Sciatic nerve (tissue), 2 donors: ENCODE data around the gene CPZ. TPM values are rescaled to one million over a fixed set of nuclear protein-coding genes. Genes with fewer than 3 reads are reported as not detected.

ENCODE experiments used
- ATAC-seq: fragments of 200-7000 bp; cut with Tn5 transposase; one replicate; pipeline ENCODE4 v1.9.1; 2020; ENCODE audit warnings: mild to moderate bottlenecking, moderate library complexity
- DNase-seq: peaks from one replicate; pipeline ENCODE4 v3.0.0-alpha.2; 2020; ENCODE audit warnings: low spot score
- intact Hi-C: fragments of 100-400 bp; cut with DNase I; formaldehyde crosslinking; loops from one replicate; pipeline ENCODE4 v1.14.2; 2022
- total RNA-seq: library from RNA; stranded (reverse); fragmentation: NEBNext Ultra II Directional; extraction: Animal tissue kit (Norgen Biotek cat#: 25700); gene quantifications from one replicate; pipeline ENCODE4 v1.2.1, GENCODE V29; 2021
- donor health status: DM: no; HTN: no; CAD: no.
- donor health status: DM: no; HTN: no; CAD: no.

CPZ gene
- total RNA-seq, 1 donor from 2014 or later: 7.0 TPM

DNA sequence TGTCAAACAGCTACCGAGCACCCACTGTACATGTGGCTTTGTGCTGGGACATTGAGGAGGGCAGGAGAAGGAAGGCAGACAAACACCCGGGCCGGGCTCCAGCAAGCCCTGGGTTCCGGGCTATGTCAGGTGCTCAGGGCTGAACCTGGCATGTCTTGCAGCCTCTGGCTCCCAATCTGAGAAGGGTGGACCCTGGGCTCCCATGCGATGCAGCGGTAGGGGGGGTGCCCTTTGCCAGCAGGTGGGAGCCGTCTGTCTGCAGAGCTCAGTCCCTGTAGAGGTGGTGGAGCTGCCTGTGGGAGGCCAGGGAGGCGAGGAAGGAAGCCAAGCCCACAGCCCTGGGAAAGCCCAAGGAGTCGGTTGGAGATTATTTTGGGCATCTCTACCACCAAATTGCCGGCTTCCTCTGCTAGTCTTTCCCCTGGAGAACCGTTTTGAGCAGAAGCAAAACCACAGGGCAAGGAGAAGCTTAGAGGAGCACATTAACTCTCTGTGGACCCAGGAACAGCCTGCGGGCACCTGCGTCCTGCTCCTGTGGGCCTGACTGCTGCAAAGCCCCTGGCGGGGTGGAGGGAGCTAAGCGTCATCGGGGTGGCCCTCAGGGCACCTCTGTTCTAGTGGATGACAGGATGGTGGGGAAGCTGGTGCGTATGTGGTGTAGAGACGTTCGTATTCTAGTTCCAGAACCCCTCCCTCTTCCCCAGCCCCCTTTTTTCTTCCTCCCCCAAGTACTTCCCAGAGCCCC is 10.3 kb downstream of the CPZ start:
- DNase-seq (no peak), ATAC-seq (no peak)
- intact Hi-C loops: loop anchor here (10.0 kb wide), 1 partner anchor 312 kb away; no protein-coding TSS in a partner anchor

DNA sequence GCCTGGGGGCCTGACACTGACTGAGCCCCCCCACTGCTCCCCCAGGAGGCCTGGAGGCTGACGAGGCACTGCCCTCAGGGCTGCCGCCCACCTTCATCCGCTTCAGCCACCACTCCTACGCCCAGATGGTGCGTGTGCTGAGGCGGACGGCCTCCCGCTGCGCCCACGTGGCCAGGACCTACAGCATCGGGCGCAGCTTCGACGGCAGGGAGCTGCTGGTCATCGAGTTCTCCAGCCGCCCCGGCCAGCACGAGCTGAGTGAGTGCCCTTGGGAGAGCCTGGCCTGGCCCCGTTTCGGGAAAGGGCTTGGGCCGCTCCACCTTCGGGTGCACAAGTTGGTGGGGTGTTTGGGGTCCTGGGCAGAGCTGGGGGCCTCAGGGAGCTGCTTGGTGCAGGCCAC is 11.4 kb downstream of the CPZ start:
- intact Hi-C loops: loop anchor here (10.0 kb wide), 1 partner anchor 311 kb away; no protein-coding TSS in a partner anchor
- ATAC-seq (no peak), DNase-seq (no peak)

DNA sequence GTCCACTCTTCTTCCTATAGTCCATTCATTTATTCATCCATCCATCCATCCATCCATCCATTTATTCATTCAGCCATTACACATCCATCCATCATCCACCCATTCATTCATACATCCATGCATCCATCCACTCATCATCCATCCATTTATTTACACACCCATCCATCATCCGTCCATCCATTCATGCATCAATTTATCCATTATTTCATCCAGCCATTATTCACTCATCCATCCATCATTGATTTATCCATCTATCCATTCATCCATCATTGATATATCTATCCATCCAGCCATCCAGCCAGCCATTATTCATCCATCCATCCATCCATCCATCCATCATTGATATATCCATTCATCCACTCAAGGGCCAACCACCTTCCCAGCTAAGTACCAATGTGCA is 12.7 kb downstream of the CPZ start:
- intact Hi-C loops: loop anchor here (10.0 kb wide), 1 partner anchor 310 kb away; no protein-coding TSS in a partner anchor
- DNase-seq: no peak

DNA sequence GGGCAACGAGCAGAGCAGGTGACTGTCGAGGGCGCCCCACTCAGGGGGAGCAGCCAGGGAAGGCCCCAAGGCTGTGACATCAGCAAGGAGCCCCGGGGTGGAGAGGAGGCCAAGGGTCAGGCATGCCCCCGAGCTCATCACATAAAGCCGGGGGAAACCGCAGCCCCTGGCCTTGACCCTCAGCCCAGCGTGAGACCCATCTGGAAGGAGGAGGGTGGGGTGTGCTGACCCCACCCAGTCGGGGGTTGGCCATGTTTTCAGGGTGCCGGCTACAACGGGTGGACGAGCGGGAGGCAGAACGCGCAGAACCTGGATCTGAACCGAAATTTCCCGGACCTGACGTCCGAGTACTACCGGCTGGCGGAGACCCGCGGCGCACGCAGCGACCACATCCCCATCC is 13.9 kb downstream of the CPZ start:
- intact Hi-C loops: loop anchor here (10.0 kb wide), 1 partner anchor 308 kb away; no protein-coding TSS in a partner anchor
- ATAC-seq (no peak), DNase-seq (no peak)

More for the DNA sequence above, 12.7 kb downstream of the CPZ start:
- no peak for ATAC-seq

DNA sequence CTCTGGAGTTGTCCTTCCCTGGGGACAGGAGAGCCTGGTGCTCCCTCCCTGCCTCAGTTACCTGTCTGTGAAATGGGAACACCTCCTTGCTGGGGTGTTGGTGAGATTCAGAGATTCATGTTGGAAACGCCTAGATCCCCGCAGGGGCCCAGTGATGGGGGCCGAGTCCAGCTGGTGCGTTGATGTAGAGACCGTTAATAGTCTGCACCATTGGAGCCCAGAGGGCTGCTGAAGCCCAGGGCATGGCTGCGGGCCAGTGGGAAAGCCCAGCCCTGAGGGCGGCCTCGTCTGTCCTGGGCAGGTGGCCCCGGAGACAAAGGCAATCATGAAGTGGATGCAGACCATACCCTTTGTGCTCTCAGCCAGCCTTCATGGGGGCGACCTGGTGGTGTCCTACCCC is 14.4 kb downstream of the CPZ start:
- intact Hi-C loops: loop anchor here (10.0 kb wide), 1 partner anchor 308 kb away; no protein-coding TSS in a partner anchor
- DNase-seq (no peak), ATAC-seq (no peak)

DNA sequence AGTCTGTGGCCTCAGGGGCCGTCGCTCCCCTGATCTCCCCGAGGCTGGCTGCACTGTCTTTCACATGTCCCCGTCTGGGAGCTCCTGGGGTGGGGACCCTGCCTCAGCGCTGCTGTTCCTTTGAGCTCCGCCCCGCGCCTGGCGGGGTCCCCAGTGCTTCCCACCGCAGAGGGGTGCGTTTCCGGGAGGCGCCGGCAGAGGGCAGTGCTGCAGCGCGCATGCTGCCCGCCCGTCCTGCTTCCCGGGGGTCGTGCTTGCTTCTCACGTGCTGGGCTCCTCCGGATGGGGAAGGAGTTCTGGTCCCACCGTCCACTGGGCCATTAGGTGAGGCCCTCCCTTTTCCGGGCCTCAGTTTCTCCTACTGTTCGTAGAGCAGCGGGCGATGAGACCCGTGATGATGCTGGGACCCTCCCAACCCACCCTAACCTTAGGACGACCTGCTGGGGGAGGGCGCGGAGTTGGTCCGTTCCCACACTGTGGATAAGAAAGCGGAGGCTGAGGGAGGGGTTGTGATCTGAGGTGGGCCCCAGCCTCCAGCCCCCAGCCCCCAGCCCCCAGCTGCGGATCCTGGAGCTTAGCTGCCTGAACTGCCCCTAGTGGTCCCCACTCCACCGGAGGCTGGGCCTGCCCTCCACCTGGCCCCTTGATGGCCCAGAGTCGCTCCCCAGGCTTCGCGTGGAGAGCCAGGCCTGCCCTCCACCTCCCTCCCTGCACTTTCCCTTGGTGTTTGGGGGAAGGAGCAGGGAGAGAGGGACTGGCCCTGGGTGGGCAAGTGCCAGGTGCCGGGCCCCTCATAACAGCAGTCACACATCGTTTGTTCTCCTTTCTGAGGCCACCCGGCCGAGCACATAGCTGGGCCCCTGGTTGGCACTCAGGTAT is 15.3 kb downstream of the CPZ start:
- intact Hi-C loops: loop anchor here (10.0 kb wide), 1 partner anchor 307 kb away; no protein-coding TSS in a partner anchor
- ATAC-seq: no peak

DNA sequence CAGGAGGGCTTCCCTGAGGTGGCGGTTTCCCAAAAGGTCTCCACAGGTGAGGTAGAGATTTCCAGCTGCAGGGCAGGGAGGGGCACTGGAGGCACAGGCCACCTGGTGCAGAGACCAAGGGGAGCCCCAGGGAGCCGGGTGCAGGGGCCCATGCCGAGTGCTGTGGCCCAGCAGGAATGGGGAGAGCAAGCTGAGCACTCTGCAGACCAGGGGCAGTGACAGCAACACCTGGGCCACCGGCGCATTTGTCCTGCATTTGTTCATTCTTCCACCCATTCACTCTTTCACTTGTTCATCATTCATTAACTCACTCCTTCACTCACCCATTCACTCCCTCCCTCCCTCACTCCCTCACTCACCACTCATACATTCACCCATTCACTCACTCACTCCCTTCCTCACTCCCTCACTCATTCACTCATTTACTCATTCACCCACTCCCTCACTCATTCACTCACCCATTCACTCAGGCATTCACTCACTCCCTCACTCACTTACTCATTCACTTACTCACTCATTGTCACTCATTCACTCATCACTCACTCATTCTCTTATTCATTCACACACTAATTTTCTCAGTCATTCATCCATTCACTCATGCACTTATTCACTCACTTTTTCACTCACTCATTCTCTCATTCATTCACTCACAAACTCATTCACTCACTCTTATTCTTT is 16.3 kb downstream of the CPZ start:
- intact Hi-C loops: loop anchor here (10.0 kb wide), 1 partner anchor 306 kb away; no protein-coding TSS in a partner anchor
- DNase-seq (no peak), ATAC-seq (no peak)

More for the DNA sequence above, 15.3 kb downstream of the CPZ start:
- DNase-seq: no peak

DNA sequence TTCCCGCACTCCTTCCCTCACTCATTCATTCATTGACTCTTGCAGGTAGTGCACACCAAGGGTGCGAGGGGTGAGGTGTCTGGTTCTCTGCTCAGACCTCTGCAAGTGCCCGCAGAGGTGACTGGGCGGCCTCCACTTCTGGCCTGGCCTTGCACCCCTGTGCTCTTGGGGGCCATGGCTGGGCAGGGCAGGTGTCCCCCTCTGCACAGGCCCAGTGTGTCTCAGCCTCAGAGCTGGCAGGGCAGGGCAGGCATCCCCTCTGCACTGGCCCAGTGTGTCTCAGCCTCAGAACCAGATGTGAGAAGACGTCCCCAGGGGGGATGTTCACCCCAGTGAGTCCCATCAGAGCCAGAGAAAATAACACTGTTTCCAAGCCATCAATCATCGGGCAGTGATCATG is 16.8 kb downstream of the CPZ start:
- intact Hi-C loops: loop anchor here (10.0 kb wide), 1 partner anchor 305 kb away; no protein-coding TSS in a partner anchor
- ATAC-seq (no peak), DNase-seq (no peak)

DNA sequence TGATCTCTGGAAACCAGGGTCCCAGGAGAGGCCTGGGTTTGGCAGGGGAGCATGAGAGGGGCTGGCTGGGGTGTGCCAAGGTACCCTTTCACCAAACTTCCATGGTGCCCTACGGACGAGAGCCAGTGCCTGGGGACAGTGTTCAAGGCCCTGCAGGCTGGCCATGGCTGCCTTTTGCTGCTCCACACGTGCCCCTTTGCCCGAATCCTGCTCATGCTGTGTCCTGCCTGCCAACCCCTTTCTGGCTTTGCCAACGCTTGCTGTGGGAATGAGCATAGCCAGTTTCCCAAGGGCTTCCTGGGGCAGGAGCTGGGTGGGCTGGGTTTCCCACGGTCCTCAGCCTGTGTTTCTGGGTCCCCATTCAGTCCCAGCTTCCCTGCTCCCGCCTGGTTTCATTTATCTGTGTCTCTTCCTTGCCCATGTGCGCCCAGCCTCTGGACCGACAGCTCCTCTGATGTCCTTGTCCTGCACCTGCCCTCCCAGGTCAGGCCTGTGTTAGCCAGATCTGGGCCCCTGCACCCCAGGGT is 17.3 kb downstream of the CPZ start:
- ATAC-seq (no peak), DNase-seq (no peak)
- intact Hi-C loops: loop anchor here (10.0 kb wide), 1 partner anchor 305 kb away; no protein-coding TSS in a partner anchor

DNA sequence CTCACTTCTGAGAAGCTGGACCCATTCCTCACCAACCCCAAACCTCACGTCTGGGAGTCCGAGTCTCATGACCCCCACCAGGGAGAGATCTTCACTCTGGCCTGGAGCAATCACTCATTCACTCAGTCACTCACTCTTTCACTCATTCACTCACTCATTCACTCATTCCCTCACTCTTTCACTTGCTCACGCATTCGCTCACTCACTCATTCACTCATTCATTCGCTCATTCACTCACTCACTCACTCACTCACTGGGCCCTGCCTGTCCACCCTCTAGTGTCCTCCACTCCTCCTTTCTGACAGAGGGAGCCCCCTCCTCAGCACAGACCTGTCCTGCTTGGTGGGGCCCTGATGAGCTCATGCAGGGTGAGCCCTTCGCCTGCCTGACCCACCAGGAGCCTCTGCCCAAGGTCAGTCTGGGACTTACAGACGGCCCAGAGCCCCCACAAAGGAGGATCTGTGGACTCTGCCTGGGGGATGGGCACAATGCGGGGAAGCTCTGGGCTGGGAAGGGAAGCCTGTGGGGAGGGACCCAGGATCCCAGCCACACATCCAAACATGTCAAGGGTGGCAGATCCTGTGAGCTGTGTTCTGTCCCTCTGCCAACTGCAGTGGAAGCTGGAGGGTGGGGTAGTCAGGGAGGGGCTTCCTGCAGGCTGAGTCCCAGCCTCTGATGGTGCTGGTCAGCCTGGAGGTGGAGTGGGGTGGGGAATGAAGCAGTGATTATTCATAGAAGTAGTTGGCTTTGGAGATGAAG is 18.5 kb downstream of the CPZ start:
- intact Hi-C loops: no loop called here
- no peak for ATAC-seq
- DNase-seq: no peak

DNA sequence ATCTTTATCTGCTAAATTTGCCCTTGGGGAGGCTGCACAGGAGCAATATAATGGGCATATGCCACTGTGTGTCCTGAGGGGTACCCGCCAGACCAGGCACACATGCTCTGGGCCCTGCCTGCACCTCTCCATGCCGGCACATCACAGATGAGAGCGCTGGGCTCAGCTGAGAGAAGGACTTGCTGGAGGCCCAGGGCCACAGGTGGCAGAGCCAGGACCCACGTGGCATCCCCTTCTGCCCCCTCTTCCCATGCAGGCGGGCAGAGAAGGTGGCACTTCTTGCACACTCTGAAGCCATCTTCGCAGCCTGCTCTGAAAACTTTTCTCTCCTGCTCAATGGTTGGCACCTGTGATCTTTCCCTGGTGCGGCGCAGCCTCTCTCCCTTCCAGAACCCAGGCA is 20.1 kb downstream of the CPZ start:
- intact Hi-C loops: no loop called here
- ATAC-seq (no peak), DNase-seq (no peak)

DNA sequence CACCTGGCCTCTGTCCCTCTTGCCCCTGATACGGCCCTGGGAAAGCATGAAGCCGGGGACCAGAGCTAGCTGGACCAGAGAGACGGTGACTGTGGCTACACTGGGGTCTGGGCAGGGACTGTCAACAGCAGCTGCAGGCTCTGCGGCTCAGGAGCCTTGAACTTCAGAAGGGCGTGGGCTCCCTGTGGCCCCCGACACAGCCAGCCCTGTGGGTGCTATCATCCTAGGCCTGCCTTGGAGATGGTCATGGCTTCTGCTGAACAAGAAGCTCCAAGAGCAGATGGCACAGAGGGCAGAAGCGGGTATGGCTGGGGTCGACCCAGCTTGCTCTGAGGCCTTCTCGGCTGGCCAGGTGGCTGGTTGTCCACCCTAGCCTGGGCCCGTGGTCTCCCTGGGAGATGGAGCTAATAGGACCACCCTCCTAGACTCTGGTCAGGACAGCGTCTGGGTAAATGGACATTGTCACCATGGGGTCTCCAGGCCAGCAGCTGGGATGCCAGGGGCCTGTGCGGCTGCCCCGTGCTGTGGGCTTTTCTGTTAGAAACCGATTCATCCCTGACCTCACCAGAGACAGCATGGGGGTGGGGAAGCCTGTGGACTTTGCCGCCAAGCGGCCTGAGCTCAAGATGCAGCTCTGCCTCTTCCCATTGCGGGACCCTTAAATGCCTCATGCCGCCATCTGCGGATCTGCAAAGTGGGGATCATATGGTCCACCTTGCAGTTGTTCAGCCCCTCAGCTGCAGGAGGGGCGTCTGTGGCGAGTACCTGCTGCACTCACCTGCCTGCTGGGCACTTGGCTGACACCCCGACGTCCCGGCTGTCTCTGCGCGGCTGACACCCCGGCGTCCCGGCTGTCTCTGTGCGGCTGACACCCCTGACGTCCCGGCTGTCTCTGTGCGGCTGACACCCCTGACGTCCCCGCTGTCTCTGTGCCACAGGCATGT is 21.1 kb downstream of the CPZ start:
- no peak for DNase-seq
- no peak for ATAC-seq
- intact Hi-C loops: no loop called here

DNA sequence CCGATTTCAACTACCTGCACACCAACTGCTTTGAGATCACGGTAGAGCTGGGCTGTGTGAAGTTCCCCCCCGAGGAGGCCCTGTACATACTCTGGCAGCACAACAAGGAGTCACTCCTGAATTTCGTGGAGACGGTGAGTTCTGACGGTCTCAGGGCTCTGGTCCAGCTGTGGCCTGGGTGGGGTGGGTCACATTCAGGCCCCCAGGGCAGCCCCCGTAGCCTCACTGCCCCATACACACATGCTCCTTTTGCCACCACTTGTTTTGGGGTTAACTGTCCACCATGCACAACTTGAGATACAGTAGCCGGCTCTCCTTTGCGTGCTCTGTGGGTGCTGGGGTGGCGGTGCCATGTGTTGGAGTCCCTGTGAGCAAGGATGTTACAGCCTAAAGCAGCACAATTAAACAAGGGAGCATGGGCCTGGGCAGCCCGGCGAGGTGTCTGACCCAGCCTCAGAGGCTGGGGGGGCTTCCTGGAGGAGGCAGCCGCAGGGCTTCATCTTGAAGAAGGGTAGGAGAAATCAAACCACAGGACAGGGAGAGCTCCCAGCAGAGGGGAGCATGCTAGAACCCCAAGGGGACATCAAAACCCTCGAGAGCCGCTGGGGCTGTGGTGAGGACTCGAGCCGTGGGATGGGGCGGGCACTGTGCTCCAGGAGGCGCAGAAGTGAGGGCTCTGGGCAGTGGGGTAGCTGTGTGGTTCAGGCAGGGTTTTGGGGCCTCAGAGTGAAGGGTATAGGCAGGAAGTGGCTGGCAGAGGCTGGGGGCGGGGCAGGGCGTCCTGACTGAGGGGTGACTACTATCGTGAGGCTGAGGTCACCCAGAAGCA is 22.0 kb downstream of the CPZ start:
- intact Hi-C loops: no loop called here
- no peak for DNase-seq

DNA sequence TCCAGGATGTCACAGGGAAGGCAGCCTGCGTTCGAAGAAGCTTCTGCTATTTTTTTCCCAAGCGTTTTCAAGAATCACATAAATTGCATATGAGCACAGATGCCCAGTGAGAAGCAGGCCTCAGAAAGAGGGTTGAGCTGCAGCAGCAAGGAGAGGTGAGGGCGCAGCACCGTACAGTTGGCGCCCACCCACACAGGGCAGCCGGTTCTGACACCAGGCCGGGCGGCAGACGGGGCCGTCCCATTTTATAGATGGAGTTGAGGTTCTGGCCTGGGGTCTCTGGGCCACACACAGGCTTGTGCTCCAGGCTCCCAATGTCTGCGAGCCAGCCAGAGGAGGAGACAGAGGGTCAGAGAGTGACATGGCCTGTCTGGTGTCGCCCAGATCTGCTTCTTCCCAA is 22.8 kb downstream of the CPZ start:
- DNase-seq (no peak), ATAC-seq (no peak)
- intact Hi-C loops: no loop called here

More for the DNA sequence above, 22.0 kb downstream of the CPZ start:
- no peak for ATAC-seq

DNA sequence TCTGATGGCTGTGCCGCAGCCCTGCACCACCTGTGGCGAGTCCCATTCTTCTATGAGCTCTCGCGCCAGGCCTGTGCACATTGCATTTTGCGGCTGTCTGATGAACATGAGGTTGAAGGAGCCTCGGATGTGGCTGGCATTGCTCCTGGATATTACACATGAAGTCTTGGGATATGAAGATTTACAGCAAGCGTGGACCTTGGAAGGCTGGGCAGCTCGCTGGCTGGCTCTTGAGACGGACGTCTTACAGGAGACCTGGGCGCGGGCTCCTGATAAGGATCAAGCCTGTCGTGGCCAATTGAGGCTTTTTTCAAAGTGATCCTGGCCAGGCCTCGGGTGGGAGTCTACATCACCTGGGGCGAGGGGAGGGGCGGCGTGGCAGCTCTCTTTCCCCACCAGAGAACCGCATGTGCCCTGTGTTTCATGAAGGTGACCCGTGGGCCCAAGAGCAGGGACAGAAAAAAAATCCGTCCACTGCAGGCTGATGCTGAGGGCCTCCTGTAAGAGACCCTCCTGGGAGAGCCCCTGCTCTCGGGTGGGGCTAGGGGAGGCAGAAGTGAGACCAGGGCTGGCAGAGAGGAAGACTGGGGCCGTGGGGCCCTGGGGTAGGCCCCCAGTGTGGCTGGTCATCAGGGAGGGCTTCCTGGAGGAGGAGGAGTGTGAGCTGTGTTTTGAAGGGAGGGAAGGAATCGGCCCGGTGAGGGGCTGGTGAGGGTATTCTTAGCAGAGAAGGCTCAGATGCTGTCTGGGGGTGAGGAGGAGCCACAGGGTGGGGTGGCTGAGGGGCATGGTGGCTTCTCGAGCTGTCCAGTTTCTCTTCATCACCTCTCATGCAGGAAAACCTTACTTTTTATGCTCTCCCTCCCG is 23.6 kb downstream of the CPZ start:
- ATAC-seq: no peak
- intact Hi-C loops: no loop called here
- DNase-seq: no peak
